HUES48 (cell line): ENCODE results near the gene AGPS.

ENCODE experiments used
- H3K27ac ChIP-seq: one replicate; pipeline ENCODE4 v1.7.0; 2013; ENCODE audit warnings: low read depth, low read length, inconsistent platforms
- H3K27me3 ChIP-seq: 2 replicates; pipeline ENCODE4 v1.6.1; 2013; ENCODE audit warnings: mild to moderate bottlenecking, low read length; ENCODE audit not compliant: control insufficient read depth, insufficient read depth
- H3K36me3 ChIP-seq: 2 replicates; pipeline ENCODE4 v1.6.1; 2013; ENCODE audit warnings: low read length; ENCODE audit not compliant: control insufficient read depth, insufficient read depth
- H3K4me1 ChIP-seq: 2 replicates; pipeline ENCODE4 v1.6.1; 2013; ENCODE audit warnings: mild to moderate bottlenecking, low read length; ENCODE audit not compliant: control insufficient read depth, insufficient read depth
- H3K4me3 ChIP-seq: 2 replicates; pipeline ENCODE4 v1.5.1; 2013; ENCODE audit warnings: mild to moderate bottlenecking, low read depth, low read length
- H3K9ac ChIP-seq: 2 replicates; pipeline ENCODE4 v1.6.1; 2013; ENCODE audit warnings: mild to moderate bottlenecking, low read depth, low read length, moderate library complexity
- H3K9me3 ChIP-seq: 2 replicates; pipeline ENCODE4 v1.6.1; 2013; ENCODE audit warnings: low read length; ENCODE audit not compliant: control insufficient read depth, insufficient read depth

Gene AGPS

DNA sequence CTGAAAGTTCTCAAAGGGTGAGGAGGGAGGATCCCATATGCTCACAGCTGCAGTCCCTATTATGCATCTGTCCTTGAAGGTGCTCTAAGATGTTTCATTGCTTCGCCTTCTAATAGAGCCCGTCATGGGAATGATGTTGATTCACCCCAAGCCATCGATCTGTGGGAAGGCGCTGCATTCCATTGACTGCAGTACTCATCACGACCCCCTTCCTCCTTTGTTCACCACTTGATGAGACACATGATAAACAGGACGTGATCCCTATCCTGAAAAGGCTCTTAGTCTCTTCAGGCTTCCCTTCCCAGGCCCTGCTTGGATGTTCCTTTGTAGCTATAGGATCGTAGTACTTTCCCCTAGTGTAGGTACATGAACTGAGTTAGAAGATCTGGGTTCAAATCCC, 181.8 kb downstream of the AGPS start:
- Histone ChIP-seq H3K27ac (no peak overlapping the region), H3K9ac (no peak overlapping the region), H3K4me1 (no peaks in the 10 kb centered on the region), H3K4me3 (no peak overlapping the region), H3K9me3 (no peaks in the 10 kb centered on the region), H3K36me3 (no peaks in the 10 kb centered on the region), H3K27me3 (no peaks in the 10 kb centered on the region)

DNA sequence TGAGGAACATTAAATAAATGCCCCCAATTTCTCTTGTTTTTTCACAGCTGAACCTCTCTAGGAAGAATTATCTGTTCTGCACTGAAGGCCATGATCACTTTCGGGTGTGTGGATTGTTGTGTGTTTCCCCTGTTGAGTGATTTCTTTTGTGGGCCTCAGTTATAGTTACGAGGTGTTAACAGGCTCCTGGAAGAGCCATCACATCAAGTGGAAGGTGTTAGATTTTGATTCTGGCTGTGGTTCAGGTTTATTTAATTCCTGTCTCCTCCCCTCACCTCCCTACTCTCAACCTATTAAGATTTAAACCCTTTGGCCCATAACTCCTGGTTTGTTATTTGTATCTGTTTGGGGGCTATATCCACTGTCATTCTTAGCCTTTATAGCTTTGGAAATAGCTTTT, 182.8 kb downstream of the AGPS start:
- Histone ChIP-seq H3K9ac (no peak overlapping the region), H3K36me3 (no peaks in the 10 kb centered on the region), H3K4me3 (no peak overlapping the region), H3K9me3 (no peaks in the 10 kb centered on the region), H3K27me3 (no peaks in the 10 kb centered on the region), H3K27ac (no peak overlapping the region), H3K4me1 (no peaks in the 10 kb centered on the region)

DNA sequence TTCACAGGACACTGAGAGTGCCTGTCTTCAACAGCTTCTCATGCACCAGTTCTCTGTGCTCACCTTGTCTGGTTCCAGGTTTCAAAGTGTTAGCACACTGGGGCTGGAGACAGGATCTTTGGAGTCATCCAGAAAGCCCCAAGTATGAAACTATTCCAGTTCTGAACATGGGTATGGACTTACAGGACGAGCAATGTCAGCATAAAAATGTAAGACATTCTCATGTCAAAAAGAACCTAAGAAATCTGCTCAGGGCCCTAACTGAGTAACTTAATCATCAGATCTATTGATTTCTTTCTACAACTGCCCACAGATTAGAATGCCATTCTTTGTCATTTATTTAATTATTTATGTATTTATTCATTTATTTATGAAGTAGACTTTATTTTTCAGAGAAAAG, 184.5 kb downstream of the AGPS start:
- H3K36me3 ChIP-seq: no peaks in the 10 kb centered on the region
- H3K4me3 ChIP-seq: no peak overlapping the region
- H3K9ac ChIP-seq: no peak overlapping the region
- H3K27ac ChIP-seq: no peak overlapping the region
- no peaks in the 10 kb centered on the region for H3K27me3 ChIP-seq
- no peaks in the 10 kb centered on the region for H3K4me1 ChIP-seq
- H3K9me3 ChIP-seq: no peaks in the 10 kb centered on the region

DNA sequence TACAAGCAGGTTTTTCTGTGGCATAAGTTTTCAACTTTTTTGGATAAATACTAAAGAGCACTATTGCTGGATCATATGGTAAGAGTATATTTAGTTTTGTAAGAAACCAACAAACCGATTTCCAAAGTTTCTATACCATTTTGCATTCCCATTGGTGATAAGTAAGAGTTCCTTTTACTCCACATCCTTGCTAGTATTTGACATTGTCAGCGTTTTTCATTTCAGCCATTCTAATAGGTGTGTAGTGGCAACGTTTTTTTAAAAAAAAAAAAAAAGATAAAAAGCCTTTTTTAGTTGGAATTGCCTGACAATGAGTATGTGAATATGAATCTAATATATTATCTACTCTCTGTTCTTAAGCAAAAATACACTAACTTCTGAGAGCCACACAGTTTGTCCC, 185.9 kb downstream of the AGPS start:
- no peaks in the 10 kb centered on the region for H3K4me1 ChIP-seq

DNA sequence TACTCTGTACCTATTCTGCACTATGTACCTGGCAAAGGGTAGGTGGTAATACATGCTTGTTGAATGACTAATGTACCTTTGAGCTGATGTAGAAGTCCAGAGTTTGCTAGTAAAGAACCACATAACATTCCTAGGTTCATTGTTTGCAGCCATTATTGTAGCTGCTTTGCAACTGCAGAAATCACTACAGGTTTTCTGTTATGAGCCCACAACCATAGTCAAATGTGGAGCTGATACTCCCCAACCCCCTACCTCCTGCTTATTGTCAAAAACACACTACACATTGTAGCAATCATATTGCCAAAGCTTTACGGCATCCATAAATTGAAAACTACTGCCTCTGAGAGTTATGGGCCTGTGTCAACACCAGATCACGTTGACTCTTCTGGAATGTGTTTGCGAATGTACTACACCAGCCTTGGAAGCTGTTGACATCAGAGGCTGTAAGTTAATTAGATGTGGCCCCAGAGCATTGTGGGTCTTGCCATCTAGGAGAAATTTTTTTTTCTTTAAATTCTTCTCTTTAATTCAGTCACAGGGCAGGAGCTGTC, 187.0 kb downstream of the AGPS start:
- Histone ChIP-seq H3K27me3 (no peaks in the 10 kb centered on the region), H3K9ac (no peak overlapping the region), H3K36me3 (no peaks in the 10 kb centered on the region), H3K4me3 (no peak overlapping the region), H3K27ac (no peak overlapping the region), H3K4me1 (no peaks in the 10 kb centered on the region), H3K9me3 (no peaks in the 10 kb centered on the region)

More for the DNA sequence above, 185.9 kb downstream of the AGPS start:
- Histone ChIP-seq H3K9ac (no peak overlapping the region), H3K4me3 (no peak overlapping the region), H3K27me3 (no peaks in the 10 kb centered on the region), H3K36me3 (no peaks in the 10 kb centered on the region), H3K9me3 (no peaks in the 10 kb centered on the region), H3K27ac (no peak overlapping the region)

DNA sequence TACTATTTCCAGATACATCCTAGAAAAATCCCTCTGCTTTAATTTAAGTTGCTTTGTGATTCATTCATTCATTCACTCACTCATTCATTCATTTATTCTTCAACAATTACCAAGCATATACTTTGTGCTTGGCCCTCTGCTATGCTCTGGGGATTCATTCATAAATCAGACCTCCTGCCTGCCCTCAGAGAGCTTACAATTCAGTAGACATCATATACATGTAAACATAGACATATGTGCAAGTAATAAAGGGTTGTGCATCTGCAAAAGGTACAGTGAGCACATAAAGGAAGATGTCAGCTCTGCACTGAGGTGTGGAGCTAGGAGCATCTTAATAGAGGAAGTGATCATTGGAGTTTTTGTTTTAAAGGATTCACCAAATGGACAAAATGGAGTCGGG, 189.4 kb downstream of the AGPS start:
- no peaks in the 10 kb centered on the region for H3K27me3 ChIP-seq
- H3K4me3 ChIP-seq: no peak overlapping the region
- H3K4me1 ChIP-seq: no peaks in the 10 kb centered on the region
- H3K9me3 ChIP-seq: no peaks in the 10 kb centered on the region
- H3K36me3 ChIP-seq: no peaks in the 10 kb centered on the region
- no peak overlapping the region for H3K27ac ChIP-seq
- H3K9ac ChIP-seq: no peak overlapping the region

DNA sequence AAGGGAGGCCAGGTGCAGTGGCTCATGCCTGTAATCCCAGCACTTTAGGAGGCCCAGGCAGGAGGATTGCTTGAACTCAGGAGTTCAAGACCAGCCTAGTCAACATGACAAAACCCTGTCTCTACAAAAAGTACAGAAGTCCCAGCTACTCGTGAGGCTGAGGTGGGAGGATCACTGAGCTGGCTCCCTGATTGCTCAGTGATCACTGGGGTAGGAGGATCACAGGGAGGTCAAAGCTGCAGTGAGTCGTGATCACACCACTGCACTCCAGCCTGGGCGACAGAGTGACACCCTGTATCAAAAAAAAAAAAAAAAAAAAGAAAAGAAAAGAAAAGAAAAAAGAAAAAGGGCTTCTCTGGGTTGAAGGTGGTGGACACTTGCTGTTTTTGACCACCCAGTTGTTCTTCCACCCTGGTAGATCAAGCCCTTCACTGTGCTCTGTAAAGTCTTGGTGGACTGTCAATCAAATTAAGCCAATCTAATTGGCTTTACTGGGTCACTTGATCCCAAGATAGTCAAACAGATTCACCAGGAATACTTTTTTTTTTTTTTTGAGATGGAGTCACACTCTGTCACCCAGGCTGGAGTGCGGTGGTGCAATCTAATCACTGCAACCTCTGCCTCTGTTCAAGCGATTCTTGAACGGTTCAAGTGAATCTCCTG, 191.6 kb downstream of the AGPS start:
- Histone ChIP-seq H3K27ac (no peak overlapping the region), H3K4me1 (no peaks in the 10 kb centered on the region), H3K9me3 (no peaks in the 10 kb centered on the region), H3K4me3 (no peak overlapping the region), H3K36me3 (no peaks in the 10 kb centered on the region), H3K27me3 (no peaks in the 10 kb centered on the region), H3K9ac (no peak overlapping the region)

DNA sequence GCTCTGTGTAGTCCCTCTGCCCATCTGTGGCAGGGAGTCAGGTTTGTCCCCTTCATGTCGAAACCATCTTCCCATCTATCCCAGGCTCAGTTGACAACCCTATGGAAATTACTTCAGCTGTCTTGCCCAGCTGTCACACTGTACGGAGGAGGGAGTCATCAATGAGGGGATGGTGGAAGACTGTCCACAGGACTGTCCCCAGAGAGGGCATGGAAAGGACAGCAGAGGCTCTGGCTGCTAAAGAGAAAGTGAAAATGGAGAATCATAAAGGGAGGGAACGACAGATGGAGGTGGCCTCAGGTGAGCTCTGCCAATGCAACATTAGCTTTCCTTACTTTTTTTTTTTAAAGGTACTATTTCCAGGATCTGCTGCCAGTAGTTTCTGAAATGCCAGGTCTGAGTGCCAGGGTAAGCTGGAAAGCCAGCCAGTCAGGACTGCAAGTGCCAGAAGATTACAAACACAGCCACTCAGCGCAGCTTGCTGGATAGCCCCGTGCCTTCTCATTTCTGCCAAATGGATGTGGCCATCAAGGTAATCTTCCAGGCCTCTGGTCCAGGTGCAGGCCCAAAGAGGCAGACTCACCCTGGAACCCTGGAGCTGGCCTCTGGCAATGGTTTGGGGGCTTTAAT, 192.8 kb downstream of the AGPS start:
- no peak overlapping the region for H3K27ac ChIP-seq
- no peak overlapping the region for H3K4me3 ChIP-seq
- H3K9ac ChIP-seq: no peak overlapping the region

DNA sequence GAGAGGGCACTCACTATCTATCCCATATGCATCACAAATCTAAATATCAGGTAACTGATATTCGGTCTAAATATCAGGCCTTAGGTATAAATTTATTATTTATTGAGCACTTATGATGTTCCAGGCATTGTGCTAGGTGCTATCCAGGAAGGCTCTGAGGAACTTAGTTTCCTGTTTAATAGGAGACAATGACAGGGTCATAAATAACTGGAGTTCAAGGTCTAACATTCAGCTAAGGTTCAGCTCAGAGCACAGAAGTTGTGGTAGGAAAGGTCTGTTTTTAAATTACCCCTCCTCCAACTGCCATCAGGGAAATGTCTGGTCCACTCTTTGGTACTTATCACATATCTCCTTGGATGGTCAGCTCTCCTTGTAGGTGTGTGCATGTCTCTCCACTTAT, 193.6 kb downstream of the AGPS start:
- H3K4me3 ChIP-seq: no peak overlapping the region
- no peaks in the 10 kb centered on the region for H3K27me3 ChIP-seq
- no peaks in the 10 kb centered on the region for H3K9me3 ChIP-seq
- no peak overlapping the region for H3K27ac ChIP-seq
- H3K36me3 ChIP-seq: no peaks in the 10 kb centered on the region
- no peak overlapping the region for H3K9ac ChIP-seq
- H3K4me1 ChIP-seq: no peaks in the 10 kb centered on the region

More for the DNA sequence above, 192.8 kb downstream of the AGPS start:
- Histone ChIP-seq H3K36me3 (no peaks in the 10 kb centered on the region), H3K9me3 (no peaks in the 10 kb centered on the region), H3K4me1 (no peaks in the 10 kb centered on the region), H3K27me3 (no peaks in the 10 kb centered on the region)

DNA sequence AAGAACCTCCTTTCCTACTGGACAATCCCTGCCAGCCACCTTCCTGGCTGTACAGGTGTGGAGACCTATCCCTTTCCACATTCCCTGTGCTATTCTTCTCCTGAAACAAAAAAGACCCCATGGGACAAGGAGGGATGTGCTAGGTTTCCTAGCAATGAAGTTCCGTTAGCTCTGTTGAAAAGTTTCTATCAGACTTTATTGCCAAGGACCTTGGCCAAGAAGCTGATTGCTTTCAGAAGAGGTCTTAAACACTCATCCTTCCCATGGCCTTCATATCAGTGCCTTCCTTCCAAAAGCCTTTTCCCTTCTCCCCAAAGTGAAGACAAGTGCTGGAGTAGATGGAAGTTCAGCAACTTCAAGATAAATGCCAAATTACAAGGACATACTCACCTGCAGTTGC, 194.8 kb downstream of the AGPS start:
- Histone ChIP-seq H3K9me3 (no peaks in the 10 kb centered on the region), H3K36me3 (no peaks in the 10 kb centered on the region), H3K27me3 (no peaks in the 10 kb centered on the region), H3K4me3 (no peak overlapping the region), H3K27ac (no peak overlapping the region), H3K9ac (no peak overlapping the region), H3K4me1 (no peaks in the 10 kb centered on the region)

DNA sequence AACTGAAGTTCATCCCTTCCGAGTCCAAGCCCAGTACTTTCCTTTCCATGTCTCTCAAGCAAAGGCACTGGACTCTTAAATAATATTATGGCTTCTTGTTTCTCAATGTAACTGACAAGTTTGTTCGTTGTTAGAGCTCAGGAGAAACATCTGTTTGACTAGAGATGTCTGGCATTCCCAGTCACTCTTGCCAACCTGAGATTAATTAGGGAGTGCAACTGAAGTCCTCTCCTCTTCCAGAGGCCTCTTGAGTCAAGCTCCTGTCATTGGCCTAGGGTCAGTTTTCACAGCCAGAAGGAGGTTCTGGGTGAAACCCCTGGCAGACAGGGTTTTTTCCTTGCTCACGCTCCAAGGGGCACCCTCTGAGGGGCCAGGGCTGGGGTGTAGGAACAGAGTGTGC, 196.1 kb downstream of the AGPS start:
- no peaks in the 10 kb centered on the region for H3K36me3 ChIP-seq
- H3K4me1 ChIP-seq: no peaks in the 10 kb centered on the region
- H3K27me3 ChIP-seq: no peaks in the 10 kb centered on the region

More for the DNA sequence above, 196.1 kb downstream of the AGPS start:
- H3K4me3 ChIP-seq: no peak overlapping the region
- H3K9ac ChIP-seq: no peak overlapping the region
- no peaks in the 10 kb centered on the region for H3K9me3 ChIP-seq
- H3K27ac ChIP-seq: no peak overlapping the region
